ENCODE data around the gene ALDH3B1.

The ALDH3B1 gene

GRCh38 chr11:68032997-68033707 lies 23.0 kb downstream of the ALDH3B1 start:
- no peak for DNase-seq

DNA sequence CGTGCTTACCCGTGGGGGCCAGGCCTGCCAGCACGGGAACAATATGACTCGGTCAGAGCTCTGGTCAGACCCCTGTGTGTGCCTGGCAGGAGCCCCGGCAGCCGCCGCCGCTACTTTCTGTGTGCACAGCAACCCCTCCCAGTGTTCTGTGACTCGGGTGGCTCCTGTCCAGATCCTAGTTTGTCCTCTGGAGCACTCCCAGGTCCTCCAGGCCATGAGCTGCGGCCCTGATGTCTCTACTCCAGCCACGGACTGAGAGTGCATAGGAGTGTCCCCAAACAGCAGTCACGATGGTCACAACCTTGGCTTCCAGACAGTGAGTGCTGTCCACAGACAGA lies 23.6 kb downstream of the ALDH3B1 start:
- no peak for DNase-seq

DNA sequence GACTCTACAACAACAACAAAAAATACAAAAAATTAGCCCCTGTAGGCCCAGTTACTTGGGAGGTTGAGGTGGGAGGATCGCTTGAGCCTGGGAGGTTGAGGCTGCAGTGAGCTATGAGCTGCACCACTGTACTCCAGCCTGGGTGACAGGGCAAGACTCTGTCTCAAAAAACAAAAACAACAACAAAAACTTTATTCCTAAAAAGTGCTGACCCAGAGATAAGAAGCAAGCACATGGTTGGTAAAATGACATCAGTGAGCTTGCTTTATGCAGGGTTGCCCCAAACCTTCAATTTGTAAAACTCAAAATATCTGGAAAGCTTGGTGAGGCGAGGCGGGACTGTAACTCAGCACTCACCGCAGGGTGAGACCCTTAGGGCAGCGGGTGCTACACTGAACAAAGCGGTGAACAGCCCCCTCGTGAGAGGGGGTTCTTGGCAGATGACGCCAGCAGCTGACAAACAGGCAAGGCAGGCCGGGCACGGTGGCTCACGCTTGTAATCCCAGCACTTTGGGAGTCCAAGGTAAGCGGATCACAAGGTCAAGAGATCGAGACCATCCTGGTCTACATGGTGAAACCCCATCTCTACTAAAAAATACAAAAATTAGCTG lies 25.2 kb downstream of the ALDH3B1 start:
- no peak for DNase-seq

DNA sequence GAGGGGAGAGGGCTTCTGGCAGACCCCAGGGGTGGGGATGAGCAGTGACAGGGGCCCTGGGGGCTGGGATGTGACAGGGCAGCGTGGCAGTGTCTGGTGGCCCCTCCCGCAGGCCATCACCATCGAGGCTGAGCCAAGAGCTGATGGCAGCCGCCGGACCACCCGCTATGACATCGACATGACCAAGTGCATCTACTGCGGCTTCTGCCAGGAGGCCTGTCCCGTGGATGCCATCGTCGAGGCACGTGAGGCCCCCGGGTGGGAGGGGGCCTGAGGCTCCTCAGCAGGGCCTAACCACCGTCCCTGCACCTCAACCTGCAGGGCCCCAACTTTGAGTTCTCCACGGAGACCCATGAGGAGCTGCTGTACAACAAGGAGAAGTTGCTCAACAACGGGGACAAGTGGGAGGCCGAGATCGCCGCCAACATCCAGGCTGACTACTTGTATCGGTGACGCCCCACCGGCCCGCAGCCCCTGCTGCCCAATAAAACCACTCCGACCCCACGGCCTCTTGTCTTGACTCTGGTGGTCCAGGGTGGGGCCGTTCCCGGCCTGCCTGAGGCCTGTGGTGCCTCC lies 26.1 kb downstream of the ALDH3B1 start:
- no peak for DNase-seq

DNA sequence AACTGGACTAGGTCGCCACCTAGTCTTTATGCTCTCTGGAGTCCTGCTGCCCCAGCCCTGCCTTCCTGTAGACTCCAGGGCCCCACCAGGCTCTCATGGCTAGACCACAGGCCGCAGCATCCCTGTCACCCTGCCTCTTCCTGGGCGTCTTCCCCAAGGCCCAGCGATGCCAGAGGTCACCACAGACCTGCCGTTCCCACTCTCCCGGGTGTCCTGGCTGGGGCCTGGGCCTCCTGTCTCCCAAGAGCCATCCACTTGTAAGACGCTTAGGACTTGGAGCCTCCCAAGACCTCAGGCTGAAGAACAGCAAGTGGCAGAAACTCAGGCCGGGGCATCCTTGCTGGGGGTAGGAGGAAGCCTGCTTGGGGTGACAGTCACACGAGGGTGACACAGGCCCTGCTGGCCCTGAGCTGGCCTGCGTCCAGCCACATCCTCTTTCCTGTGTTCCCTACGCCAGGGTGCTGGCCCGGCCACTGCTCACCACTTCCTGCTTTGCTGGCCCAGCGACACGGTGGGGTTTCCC lies 26.7 kb downstream of the ALDH3B1 start:
- DNase-seq: no peak

GRCh38 chr11:68037411-68038225 lies 27.5 kb downstream of the ALDH3B1 start:
- no peak for DNase-seq

- no peak for DNase-seq
Measured at GRCh38 chr11:68038226-68038717, 28.1 kb downstream of the ALDH3B1 start.

DNA sequence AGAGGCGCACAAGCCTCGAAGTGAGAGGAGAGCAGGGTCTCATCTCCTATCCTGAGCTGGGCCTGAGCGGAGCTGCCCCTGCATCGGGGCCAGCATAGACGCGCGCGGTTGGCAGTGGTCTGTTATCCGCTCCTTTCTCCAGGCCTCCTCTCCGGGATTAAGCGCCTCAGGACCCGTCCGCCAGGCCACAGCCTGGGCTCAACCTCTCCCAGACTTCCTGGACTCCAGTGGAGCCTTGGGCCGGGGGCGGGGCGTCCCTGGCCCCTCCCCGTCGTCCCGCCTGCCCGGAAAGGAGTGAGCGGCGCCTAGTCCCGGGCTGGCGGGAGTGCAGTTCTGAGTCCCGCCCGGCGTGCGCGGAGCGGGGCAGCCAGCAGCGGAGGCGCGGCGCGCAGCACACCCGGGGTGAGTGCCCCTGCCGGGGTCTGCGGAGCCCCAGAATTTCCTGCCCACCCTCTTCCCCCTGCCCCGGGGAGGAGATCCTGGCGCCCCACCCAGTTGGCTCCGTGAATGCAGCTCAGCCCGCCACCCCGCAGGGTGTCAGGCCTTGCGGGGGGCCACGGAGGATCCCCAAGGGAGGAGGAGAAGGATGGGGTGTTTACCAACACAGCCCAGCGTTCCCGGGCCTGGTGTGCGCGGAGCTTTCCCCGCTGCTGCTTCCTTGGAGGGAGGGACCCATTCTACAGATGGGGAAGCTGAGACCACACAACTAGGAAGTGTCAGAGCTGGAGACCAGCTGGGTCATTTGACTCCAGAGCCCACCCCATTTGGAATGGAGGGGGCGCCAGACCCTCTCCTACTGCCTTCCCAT lies 28.8 kb downstream of the ALDH3B1 start, which contains the start of gene TCIRG1:
Gene TCIRG1, plus strand, starts transcription at position 308 of the 808 bp plus-strand sequence. CDS start 2,247 bp downstream, outside the sequence.
- no peak for DNase-seq

DNA sequence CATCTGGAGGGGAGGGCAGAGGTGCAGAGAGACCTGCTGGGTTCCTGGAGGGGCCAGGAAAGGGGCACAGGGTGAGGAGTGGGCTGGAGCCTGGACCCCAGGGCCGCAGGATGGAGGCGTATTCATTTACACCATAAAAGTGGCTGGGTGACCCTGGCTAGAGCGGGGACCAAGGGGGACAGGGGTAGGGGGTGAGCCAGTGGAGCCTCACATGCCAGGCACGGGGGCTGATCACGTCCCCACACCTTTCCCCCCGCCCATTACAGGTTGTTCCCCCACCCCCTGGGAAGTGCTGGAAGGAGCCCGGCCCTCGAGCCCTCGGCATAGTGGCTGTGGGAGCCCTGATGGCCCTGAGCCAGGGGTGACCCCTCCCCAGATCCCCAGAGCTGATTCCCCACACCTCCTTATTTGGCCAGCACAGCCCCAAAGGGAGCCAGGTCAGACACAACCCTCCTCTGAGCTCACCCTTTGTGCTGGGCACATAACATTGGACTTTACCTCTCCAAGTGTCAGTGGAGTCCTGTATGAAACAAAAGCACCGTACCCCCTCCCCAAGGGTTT lies 29.5 kb downstream of the ALDH3B1 start:
- DNase-seq: no peak

DNA sequence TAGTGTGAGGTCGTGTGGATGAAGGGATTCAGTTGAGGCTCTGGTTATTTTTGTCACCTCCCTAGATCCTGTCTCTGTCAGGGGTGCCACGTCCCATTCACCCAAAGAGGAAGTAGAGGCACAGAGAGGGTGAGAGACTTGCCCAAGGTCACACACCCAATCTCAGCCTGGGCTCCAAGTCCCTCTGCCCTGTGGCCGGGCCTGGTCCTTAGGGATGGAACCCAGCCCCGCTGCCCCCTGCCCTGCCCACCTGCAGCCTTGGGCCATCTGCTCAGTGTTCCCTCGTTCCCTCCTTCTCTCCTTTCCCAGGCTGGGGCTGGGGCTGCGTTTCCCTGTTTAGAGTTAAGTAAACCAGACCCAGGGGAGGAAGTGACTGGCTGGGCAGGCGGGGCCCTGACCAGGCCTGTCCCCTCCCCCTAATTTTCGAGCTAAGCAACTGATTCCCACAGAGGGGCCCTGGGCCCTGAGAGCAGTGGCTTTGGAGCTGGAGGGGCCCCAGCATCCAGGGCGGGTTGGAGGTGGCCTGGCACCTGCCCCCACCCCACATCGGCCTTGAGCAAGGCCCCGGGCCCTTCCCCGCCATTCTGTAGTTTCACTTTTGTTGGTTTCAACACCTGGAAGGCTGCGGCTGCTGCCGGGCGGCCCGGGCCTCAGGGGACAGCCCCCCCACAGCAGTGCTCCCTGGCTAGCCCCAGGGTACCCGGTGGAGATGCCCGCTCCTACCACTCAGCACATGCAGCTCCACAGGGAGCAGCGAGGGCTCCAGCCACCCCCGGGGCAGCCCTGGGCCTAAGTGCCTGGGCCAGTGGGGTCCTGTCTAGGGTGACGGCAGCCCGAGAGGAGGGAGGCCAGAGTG lies 30.2 kb downstream of the ALDH3B1 start:
- DNase-seq: no peak

GRCh38 chr11:68040957-68041591 lies 30.9 kb downstream of the ALDH3B1 start:
- DNase-seq: no peak

- no peak for DNase-seq
Measured at GRCh38 chr11:68041617-68042218, 31.6 kb downstream of the ALDH3B1 start.

- DNase-seq: no peak
Measured at GRCh38 chr11:68042219-68043028, 32.3 kb downstream of the ALDH3B1 start.

DNA sequence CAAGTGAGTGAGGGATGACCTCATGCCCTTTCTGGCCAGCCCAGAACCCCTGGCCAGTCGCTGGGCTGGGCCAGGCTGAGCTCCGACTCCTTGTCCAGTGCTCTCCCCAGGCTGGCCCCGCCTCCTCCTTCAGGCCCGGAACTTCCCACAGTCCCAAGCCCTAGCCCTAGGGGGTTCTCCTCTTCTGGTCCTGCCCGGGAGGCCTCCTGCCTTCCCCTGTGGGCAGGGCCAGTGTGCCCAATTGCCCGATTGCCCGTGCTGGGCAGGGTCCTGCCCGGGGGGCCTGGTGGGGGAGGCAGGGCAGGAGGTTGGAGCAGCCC lies 32.9 kb downstream of the ALDH3B1 start:
- DNase-seq: no peak

DNA sequence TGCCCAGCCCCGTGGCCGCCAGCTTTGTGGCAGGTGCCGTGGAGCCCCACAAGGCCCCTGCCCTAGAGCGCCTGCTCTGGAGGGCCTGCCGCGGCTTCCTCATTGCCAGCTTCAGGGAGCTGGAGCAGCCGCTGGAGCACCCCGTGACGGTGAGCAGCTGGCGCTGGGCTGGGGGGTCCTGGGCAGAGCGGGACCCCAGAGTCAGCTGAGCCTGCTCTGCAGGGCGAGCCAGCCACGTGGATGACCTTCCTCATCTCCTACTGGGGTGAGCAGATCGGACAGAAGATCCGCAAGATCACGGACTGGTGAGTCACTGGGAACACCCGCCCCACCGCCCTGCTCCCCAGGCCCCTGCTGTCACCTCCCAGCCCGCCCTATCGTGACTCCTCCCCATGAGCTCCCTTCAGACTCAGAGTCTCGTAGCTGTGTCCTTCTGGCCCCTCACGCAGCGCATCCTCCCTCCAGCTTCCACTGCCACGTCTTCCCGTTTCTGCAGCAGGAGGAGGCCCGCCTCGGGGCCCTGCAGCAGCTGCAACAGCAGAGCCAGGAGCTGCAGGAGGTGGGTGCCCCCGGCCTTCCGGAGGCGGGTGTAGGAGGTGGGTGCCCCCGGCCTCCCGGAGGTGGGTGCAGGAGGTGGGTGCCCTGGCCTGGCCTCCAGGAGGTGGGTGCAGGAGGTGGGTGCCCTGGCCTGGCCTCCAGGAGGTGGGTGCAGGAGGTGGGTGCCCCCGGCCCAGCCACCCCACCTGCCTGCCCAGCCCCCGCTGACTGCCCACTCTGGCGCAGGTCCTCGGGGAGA lies 33.4 kb downstream of the ALDH3B1 start:
- no peak for DNase-seq

DNA sequence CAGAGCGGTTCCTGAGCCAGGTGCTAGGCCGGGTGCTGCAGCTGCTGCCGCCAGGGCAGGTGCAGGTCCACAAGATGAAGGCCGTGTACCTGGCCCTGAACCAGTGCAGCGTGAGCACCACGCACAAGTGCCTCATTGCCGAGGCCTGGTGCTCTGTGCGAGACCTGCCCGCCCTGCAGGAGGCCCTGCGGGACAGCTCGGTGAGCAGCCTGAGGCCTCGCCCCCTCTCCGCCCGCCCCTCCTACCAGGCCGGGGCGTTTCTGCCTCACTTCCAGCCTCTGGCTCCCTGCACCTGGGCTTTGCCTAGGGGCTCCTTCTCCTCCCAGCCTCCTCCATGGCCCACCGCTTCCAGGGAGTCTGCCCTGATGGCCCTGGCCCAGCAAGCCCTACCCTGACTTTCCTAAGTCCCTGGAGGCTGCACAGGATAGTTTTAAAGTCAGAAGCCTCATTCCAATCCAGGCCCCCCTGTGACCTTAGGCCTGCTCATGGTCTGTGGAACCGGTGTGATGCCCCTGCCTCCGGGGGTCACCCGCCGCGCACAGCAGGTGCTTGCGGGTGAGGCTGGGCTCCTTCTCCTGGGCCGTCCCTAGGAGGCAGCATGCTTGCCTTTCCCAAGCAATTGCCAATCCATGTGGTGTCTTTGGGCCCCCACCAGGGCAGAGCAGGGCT lies 34.2 kb downstream of the ALDH3B1 start:
- no peak for DNase-seq

DNA sequence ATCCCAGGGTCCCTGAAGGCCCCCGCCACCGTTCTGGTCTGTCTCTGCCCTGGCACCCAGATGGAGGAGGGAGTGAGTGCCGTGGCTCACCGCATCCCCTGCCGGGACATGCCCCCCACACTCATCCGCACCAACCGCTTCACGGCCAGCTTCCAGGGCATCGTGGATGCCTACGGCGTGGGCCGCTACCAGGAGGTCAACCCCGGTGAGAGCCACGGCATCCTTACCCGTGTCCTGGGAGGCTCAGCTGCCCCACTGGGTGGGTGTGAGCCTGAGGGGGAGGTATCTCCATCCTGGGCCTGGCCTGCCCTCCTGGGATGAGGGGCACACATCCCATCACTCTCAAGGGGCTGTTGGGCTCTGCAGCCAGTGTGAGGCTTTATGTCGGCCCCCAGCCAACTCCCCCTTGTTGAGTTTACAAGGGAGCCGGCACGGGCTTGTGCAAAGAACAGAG lies 34.8 kb downstream of the ALDH3B1 start:
- no peak for DNase-seq

All from NCI-H187 treated with DMSO at 0.1 percent for 48 hours (cell line).